IPS-NIHi11 (cell line): ENCODE measurements around the gene RPL19.
A peak's percentile ranks its signal among the peaks of the same experiment; 100 is the strongest.

Source experiments
- DNase-seq: peaks from one replicate; pipeline ENCODE4 v3.0.0; 2012; ENCODE audit warnings: mixed read lengths, low spot score

The RPL19 gene

DNA sequence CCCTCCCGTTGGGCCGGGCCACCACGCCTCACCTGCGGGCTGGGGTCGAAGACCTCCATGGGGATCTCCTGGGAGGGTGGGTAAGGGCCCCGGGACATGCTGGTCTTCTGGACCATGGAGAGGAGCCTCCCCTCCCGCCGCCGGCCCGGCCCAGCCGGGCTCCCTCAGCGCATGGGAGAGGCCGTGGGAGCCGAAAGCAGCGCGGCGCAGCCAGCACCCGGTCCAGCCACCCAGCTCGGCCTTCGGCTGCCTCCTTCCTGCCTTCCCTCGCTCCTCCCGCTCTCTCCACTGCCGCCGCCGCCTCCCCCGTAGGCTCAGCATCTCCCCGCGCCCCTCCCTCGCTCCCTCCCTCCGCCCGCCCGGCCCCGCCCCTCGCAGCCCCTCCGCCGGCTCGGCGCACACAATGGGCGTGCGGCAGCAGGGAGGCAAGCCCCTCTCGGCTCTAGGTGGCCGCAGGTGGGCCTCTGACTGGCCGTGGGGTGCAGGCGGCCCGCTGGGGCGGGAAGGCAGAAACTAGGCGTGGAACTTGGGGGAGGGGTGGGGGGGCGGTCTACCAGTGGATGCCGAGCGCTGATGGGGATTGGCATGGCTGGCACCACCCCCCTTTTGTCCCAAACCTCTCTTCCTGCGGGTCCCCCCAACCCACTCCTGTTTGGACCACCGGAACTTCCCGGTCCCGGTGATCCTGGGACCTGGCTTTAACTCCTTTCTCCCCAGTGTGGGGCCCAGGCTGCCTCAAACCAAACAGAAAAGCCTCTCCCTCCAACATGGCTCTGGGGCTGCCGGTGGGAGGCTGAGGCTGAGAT is 2.5 kb upstream of the RPL19 start, which contains the start of gene CACNB1:
Gene CACNB1, minus strand, starts transcription at position 290 of the 806 bp plus-strand sequence. Its CDS starts 174 bp downstream, at position 116.
- peak; percentile 94 for DNase-seq

DNA sequence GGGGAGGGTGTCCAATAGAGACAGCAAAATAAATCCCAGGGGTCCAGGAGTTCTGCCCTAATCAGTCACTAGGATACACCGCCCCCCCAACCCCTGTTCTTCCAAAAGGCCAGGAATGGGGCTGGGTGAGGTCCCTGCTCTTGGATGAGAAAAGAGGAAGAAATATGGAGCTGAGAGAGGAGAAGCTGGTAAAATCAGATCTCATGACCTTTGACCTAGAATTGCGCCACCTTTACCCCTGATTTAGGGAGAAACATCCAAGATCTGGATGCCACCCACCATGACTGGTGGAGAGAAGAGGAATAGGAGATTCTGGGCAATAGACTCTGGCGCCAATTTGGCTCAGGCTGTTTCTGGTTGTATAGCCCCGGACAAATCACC is 1.9 kb upstream of the RPL19 start:
- DNase-seq: no peak

DNA sequence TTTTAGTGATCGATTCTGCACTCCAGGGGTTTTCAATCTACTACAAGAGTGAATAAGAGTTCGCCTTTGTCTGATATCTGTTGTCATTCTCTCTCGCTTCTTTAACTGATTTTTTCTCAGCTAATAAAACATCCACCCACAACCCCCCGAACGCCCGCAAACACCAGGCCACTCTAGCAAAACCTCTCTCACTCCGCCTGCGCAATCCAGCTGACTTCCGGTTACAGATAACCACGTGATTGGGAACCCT is 338 bp upstream of the RPL19 start:
- DNase-seq: peak; percentile 89

DNA sequence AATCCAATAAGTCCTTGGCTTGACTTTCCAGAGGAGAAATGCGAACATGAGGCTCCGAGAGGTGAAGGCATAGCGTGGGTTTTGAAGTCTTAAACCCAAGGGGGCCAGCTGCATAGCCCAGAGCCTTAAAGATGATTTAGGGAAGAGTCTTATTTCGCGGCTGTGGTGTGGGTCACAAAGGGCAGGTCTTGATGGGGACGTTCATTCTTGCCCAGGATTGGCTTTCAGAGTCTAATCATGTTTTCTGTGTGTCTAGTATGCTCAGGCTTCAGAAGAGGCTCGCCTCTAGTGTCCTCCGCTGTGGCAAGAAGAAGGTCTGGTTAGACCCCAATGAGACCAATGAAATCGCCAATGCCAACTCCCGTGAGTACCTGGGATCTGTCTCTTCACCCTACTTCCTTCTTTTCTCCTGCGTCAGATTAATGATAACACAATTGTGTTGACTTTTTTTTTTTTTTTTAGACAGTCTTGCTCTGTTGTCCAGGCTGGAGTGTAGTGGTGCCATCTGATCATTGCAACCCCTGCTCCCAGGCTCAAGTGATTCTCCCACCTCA is 951 bp downstream of the RPL19 start:
- DNase-seq: no peak

DNA sequence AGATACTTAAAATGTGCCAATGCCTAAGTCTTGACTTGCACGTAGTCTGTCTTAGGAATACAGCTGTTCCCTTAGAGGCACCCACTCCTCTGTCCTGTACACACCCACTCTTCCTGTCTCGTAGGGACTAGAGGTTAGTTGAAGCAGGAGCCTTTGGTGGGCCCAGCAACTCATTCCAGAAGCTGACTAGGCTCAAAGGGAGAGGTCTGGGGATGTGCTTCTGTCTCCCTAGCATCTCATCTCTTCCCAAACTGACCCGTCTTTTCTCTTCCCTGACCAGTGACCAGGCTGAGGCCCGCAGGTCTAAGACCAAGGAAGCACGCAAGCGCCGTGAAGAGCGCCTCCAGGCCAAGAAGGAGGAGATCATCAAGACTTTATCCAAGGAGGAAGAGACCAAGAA is 4.2 kb downstream of the RPL19 start:
- no peak for DNase-seq

DNA sequence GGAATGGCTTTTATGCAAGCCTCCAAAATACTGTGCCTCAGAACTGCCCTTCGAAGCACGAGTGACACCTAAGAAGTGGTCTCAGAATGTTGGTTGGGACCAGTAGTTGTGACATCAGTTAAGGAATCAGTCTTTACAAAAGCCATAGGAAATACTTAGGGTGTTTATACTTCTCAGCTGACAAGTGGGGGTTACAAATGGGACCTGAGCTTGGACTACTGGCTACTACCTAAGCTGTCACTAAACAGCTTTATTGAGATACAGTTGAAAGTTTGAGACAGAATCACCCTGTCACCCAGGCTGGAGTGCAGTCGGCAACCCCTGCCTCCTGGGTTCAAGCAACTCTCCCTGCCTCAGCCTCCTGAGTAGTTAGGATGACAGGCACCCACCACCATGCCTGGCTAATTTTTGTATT is 5.0 kb downstream of the RPL19 start:
- no peak for DNase-seq

DNA sequence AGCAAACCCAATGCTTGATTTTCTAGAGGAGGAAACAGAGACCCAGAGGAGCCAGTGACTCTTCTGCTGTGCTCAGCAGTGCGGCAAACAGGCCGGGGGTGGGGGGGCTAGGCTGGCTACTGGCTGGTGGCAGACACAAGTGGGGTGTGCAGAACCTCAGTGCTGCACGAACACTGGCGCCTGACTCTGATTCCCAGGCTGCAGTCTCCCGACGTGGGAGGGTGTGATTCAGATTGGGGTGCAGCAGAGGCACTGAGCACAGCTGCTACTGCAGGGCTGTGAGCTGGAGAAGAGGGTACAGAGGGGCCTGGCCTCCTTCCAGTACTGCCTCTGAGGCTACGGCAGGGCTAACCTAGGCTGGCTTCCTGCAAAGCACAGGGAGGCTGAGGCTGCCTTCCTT is 8.1 kb downstream of the RPL19 start:
- DNase-seq: no peak

DNA sequence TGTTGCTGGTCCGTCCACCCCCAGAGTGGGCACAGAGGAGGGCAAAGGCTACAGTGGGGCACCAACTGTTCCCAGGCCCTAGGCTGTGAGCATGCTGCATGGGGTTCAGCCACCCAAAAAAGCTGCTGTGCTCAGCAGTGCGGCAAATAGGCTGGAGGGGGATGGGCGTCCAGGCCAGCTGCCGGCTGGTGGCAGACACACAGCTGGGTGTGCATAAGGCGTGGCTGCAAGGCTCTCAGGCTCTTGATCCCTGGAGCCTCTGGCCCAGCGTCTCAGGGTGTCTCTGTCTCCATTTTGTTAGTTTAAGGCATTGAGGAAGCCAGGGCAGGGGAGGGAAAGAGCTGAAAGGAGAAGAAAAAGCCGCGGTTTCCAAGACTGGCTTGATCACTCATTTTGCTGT is 8.8 kb downstream of the RPL19 start:
- no peak for DNase-seq

DNA sequence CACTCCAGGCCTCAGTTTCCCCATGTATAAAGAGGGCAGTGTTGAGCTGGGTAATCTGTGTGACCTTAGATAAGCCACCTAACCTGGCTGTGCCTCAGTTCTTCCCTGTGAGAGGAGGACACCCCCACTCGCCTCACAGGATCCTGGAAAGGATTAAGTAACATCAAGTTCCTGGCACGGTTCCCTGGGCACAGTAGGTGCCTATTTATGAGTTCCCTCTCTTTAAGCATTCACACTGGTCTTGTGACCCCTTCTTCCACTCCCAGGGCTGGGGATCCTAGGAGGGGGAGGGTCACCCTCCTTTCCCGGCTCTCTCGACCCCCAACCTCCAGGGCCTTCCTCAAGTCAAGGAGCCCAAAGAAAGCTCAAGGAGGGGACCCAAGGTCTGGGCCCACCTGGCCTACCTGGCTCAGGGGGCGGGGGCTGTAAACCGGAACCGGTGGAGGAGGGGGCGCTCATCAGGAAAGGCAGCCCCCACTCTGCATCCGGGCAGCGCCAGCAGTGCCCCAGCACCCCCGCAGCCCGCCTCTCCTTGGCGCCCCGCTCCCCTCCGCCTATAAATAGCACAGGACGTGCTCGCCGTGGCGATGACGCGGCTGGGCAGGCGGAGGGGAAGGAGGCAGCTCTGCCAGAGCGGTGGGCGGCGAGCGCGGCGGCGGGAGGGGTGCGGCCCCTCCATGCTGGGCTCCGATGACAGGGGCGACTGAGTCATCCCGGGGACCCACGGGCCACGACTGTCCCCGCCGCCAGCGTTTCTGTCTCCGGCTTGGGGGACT is 9.4 kb downstream of the RPL19 start:
- DNase-seq: peak; percentile 61

DNA sequence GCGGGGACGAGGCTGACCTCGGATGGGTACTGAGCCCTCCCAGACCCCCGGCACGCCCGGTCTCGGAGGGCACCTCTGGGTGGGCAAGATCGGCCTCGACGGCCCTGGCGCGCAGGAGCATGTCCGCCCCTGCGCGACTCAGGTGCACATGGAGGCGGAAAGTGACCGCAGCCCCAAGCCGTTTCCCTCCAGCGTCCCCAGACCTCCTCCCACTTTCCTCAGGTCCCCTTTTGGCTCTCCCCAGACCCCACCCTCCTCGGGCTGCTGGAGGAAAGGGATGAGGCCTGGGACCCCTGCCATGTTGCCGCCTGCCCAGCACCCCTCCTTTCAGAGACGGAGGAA is 10.0 kb downstream of the RPL19 start:
- no peak for DNase-seq

DNA sequence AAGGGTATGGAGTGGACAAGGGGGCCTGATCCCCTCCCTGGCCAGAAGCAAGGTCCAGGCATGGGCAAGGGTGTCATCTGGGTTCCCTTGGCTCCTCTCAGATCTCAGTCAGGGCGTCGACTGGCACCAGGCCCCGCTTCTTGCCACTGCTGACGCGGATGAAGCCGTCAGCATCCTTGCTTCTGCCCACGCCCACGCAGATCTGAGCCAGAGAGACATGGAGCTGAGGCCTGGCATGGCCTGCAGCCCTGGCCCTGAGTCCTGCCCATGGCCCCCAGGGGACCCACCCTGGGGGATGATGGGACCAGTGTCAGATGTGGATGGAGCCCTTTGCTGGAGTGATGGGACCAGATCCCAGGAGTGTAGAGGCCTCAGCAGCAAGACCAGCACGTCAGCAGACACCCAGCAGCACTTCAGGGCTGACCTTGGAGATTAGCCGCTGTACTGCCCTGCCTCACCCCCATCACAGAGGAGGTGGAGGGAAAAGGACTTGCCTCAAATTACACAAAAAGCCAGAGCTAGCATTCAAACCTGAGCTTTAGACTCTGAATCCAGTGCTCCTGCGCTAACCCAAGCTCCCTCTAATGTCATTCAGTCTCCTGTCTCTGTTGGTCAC is 12.2 kb downstream of the RPL19 start:
- no peak for DNase-seq

DNA sequence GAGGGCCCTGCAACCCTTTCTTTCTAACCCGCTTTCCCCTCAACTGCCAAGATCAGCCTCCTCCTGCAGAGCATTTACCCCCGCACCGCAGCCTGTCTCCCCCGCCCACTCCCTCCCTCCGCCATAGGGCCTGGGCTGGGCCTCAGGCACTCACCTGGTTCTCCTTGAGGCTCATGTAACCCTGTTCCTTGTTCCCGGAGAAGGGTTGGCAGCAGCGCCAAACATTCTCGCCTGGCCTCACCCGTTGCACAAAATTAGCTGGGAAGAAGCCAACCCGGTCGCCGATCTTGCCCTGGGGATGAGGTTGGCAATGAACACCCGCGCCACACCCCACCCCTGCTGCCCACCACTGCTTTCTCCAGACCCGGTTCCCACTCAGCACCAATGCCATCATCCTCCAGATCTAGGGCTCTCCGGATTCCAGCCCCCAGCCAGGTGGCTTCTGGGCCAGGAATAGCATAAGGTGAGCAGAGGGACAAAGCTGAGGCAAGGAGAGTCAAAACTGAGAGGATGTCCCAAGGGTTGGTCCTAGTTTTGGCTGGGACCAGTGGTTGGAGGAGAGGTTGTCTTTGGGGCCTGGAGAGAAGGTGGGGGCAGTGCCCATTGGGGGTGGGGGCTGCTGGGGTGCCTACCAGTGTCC is 12.9 kb downstream of the RPL19 start:
- no peak for DNase-seq

DNA sequence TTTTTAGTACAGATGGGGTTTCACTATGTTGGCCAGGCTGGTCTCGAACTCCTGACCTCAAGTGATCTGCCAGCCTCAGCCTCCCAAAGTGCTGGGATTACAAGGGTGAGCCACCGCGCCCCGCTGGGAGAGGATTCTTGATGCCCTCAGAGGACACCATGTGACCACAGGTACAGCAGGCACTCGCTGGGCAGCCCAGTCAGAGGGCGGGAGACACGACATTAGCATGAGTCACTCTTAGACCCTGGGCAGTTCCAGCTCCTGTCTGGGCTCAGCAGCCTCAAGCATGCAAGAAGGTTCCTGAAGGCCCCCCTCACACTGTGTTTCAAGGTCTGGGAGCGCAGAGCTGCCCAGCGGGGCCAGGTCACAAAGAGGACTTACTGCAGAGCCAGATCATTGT is 13.8 kb downstream of the RPL19 start:
- DNase-seq: no peak

DNA sequence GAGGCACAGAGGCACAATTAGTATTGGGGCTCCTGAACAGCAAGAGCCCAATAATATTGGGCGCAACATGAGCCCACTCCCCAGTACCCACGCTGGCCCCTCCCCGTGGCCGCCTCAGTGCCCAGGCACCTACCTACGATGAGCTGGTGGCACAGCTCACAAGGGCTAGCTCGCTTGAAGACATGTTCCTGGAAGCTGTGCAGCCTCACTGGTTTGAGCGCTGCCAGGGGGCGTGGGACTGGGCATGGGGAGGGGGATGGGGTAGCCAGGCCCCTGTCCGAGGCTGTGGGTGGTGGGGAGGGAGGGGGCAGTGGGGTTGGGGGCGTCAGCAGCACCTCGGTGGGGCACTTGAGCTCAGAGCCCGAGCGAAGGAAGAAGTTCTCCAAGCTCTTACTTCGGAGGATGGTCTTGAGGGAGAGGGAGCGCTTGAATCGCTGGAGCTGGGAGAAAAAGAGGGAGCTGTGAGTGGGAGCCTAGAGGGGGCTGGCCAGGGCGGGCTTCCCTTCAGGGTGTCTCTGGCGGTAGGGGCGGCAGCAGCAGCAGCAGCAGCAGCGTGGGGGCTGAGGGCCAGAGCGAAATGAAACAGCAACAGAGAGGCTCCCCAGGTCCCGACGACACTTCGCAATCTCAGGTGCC is 17.8 kb downstream of the RPL19 start:
- DNase-seq: no peak

DNA sequence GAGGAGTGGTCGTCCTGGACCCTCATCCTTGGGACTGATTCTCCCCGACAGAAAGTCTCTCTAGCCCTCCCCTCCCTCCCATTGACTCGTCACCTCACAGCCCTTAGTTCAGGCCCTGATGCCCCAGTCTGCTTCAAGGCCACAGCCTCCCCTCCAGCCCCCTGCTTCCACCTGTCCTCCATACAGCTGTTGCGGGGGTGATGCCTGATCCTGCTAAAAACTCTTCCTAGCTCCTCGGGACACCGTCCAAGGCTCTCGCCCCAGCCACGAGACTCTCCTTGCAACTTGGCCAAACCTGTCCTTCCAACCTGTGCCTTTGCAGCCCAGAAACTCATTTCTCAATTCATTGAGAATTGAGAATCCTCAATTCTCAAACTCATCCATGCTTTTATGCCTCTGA is 18.8 kb downstream of the RPL19 start:
- DNase-seq: no peak

DNA sequence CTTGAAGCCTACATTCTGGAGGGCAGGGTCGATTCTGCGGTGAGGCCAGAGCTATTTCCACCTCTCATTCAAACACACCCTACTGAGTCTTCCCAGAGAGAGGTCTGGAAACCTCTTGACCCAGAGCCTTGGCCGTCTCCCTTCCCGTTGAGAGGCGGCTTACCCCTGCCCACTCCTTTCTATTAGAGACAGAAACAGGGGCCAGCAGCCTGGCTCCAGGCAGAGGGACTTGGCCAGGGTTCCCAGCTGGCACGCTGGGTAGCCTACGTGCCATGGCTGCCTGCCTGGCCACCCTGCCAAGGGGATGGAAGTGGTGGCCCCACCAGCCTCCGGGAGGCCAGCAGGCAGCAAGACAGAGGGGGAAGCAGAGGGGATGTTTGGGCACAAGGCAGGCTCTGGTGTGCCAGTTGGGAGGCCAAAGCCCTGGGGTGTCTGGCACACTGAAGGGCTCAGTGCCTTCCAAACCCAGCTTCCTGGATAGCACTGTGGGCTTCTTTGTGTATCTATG is 19.6 kb downstream of the RPL19 start:
- DNase-seq: no peak

DNA sequence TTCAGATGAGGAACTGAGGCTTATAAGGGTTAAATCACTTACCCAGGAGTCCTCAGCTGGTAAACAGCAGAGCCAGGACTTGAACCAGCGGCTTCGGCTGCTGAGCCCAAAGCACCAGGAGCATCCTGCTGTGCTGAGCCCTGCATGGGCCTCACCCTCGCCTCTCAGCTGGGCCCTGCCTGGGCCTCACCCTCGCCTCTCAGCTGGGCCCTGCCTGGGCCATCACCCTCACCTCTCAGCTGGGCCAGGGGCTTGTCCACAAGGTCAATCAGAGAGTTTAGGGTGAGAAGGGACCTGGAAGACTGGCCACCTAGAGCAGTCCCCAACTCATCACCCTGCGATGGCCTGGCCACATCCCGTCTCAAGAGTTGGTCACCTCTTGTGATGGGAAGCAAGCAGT is 21.5 kb downstream of the RPL19 start:
- no peak for DNase-seq

DNA sequence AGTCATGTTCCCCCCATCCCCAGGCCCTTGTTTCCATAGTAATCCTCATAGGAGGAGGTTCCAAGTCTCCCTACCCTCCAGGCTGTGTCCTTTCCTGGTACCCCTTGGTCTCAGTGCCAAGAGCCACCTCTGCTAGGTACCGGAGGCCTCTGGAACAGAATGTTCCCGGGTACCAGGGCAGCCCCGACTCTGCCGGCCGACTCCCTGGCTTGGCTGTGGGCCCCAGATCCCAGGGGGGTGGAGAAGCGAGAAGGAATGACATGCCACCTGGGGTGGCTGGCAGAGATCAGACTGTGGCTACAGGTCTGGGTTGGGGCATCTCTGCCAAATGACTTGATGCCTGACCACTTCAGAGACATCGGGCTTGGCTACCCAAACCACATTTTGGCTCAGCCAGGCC is 22.1 kb downstream of the RPL19 start:
- DNase-seq: no peak

DNA sequence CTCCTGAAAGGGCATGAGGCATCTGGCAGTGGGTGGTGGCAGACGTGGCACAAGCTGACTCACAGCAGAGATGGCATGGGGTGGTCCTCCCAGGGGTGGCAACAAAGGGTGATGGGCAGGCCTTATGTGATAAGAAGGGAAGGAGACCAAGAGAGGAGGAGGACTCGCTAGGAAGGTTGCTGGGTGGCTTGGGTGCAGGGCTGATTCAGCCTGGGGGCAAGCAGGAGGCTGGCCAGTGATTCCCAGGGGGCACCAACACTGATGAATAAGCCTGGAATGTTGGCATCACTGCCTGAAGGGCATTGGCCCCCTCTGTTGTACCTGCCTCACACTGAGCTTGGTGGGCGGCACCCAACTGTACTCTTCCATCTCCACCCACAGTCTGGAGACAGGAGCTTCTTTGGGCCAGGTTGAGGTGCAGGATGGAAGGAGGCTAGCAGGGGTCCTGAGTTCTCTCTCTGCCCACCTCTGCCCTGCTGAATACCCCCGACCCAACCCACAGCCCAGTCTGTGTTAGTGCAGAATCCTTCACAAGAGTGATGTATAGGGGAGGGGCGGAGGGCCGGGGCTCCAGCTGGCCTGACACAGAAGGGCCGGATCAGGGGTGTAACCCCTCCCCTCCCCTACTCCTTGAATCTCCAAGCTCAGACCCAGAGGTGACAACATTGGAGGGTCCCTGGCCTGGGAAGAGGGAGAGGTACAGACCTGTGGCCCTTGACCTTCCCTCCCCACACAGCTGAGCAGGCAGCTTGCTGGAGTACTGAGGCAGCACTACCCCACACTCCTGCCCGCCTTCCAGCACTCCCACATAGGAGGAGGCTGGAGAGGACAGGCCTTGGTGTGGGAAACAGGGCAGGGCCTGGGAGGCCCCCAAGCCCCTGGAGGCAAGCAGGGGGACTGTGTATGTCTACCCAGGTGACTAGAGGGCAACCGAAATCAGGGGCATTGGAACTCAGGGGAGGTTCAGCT is 23.1 kb downstream of the RPL19 start:
- no peak for DNase-seq

DNA sequence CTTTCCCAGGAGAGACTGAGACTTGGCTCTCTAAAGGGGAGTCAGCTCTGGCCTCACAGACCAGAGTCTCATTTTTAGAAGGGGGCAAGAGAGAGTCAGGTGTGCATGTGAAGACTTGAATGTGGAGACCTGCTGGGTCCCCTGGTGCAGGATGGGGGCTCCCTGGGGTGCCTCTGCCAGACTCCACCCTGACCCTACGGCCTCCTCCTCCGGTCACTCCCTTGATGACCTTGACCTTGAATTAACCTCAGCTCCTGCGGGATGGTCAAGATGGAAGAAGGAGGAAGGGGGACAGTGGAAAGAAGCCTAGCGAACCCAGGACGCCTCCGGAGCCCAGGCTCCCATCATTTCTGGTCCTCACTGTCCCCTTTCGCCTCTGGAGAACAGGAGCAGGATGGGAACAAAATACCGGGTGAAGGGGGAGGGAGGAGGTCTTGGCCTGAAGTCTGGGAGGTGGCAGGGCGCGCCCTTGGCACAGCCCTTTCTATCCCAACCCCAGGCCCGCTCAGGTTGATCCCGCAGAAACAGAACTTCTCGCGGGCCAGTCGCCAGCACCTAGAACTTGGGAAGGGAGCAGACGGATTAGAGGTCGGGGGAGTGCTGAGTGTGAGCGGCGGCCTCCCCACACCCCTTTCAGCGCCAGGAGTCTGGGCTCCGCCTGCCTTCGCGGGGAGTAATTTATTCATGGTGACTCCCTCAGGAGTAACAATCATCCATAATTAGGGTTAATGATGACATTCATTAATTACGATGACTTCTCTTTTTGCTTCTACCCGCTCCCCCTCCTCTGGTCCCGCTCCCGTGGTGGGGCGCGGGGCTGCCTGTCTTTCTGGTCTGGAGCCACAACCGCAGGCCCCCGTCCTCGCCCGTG is 24.1 kb downstream of the RPL19 start:
- no peak for DNase-seq
